Thyroid gland (tissue), 4 donors: ENCODE results near the gene TRIM24. TPM values are rescaled to one million over a fixed set of nuclear protein-coding genes. Genes with fewer than 3 reads are reported as not detected.
"Not testable (repeated sequence)": the region's sequence is repeated elsewhere in the genome, so short reads cannot be mapped to it uniquely, and the experiment has no call there.

Experiments used
- DNase-seq, 2 donors: peaks; one replicate each; pipeline ENCODE4 v3.0.0-alpha.2; 2019
- H3K27ac ChIP-seq, 3 donors: fragments of 200-600 bp; sonication (generic); 1 replicate in 2 of 3; 2 replicates in 1 of 3; pipeline ENCODE4 v1.5.1; 2016 to 2019; ENCODE audit warnings: mild to moderate bottlenecking in 1 of 3, moderate library complexity in 1 of 3
- H3K27me3 ChIP-seq: fragments of 200-600 bp; sonication (generic); one replicate; pipeline ENCODE4 v1.5.1; 2019
- H3K36me3 ChIP-seq, 2 donors: fragments of 200-600 bp; sonication (generic); one replicate each; pipeline ENCODE4 v1.5.1; 2016 to 2019
- H3K4me1 ChIP-seq, 2 donors: fragments of 200-600 bp; sonication (generic); one replicate each; pipeline ENCODE4 v1.5.1; 2017 to 2019
- H3K4me3 ChIP-seq, 3 donors: fragments of 200-600 bp; sonication (generic); replicated peaks in 1 of 3; 1 replicate in 2 of 3; 2 replicates in 1 of 3; pipeline ENCODE4 v1.5.1; 2016; ENCODE audit warnings: mild to moderate bottlenecking in 1 of 3
- H3K9me3 ChIP-seq: fragments of 200-600 bp; sonication (generic); one replicate; pipeline ENCODE4 v1.5.1; 2017
- CTCF ChIP-seq, 6 experiments: fragments of 200-600 bp in 3 of 6; fragments of 450-650 bp in 3 of 6; sonication (generic) in 3 of 6; IDR thresholded peaks; one replicate each; pipeline ENCODE4 v1.5.1; 2016 to 2019; ENCODE audit warnings: antibody characterized with exemption in 6 of 6, mild to moderate bottlenecking in 2 of 6, inconsistent platforms in 1 of 6, moderate library complexity in 1 of 6
- POLR2A ChIP-seq, 2 donors: fragments of 450-650 bp; IDR thresholded peaks; one replicate each; pipeline ENCODE4 v1.6.1; 2017; ENCODE audit warnings: antibody characterized with exemption in 2 of 2, mild to moderate bottlenecking in 2 of 2, moderate library complexity in 1 of 2
- WGBS, 2 donors: methylation state at CpG; one replicate each; pipeline ENCODE4 v1.1.5; 2017; 5-methylcytosine and 5-hydroxymethylcytosine counted together
- intact Hi-C: fragments of 100-400 bp; cut with DNase I; formaldehyde crosslinking; loops from one replicate; pipeline ENCODE4 v1.15.1; 2023
- total RNA-seq, 4 donors: library from RNA; depleted of rRNA; stranded (reverse); fragments of >200 nt; gene quantifications; one replicate each; pipeline ENCODE4 v1.2.3, GENCODE V29; 2016

The TRIM24 gene
- total RNA-seq, 4 donors from 2014 or later = 21.8 to 27.0 (median 24.7) TPM

GRCh38 chr7:138491612-138492386 is 31.7 kb downstream of the TRIM24 start:
- no peak for DNase-seq
- H3K36me3 ChIP-seq = no peaks in the 10 kb centered on the region
- H3K4me3 ChIP-seq = no peak overlapping the region
- H3K27me3 ChIP-seq = no peaks in the 10 kb centered on the region
- H3K27ac ChIP-seq = no peak overlapping the region
- TF ChIP-seq POLR2A (IDR thresholded peaks at IDR 0.05) (no peak), CTCF (IDR thresholded peaks at IDR 0.05) (no peak)
- H3K9me3 ChIP-seq = no peaks in the 10 kb centered on the region
- intact Hi-C loops = no loop called here
- H3K4me1 ChIP-seq = no peaks in the 10 kb centered on the region
- 88 to 93% methylated on average over 4 of the region's 4 CpGs for WGBS, 2 donors

- Histone ChIP-seq H3K27ac (no peak overlapping the region), H3K4me1 (no peaks in the 10 kb centered on the region), H3K36me3 (no peaks in the 10 kb centered on the region), H3K4me3 (no peak overlapping the region), H3K27me3 (no peaks in the 10 kb centered on the region), H3K9me3 (no peaks in the 10 kb centered on the region)
- DNase-seq = no peak
- TF ChIP-seq CTCF (IDR thresholded peaks at IDR 0.05) = no peak
- no peak for TF ChIP-seq POLR2A (IDR thresholded peaks at IDR 0.05)
- intact Hi-C loops = no loop called here
- 84 to 85% methylated on average over 4 of the region's 4 CpGs for WGBS, 2 donors
Measured at GRCh38 chr7:138492423-138492822, 32.4 kb downstream of the TRIM24 start.

- H3K4me1 ChIP-seq = no peaks in the 10 kb centered on the region
- no peak for TF ChIP-seq CTCF (IDR thresholded peaks at IDR 0.05)
- no peak for TF ChIP-seq POLR2A (IDR thresholded peaks at IDR 0.05)
- H3K9me3 ChIP-seq = no peaks in the 10 kb centered on the region
- WGBS, 2 donors = 95 to 96% methylated on average over 3 of the region's 3 CpGs
- no peak overlapping the region for H3K4me3 ChIP-seq
- no peaks in the 10 kb centered on the region for H3K36me3 ChIP-seq
- intact Hi-C loops = no loop called here
- no peak overlapping the region for H3K27ac ChIP-seq
- DNase-seq = no peak
- H3K27me3 ChIP-seq = no peaks in the 10 kb centered on the region
Measured at GRCh38 chr7:138493535-138493934, 33.5 kb downstream of the TRIM24 start.

GRCh38 chr7:138495485-138495884 is 35.4 kb downstream of the TRIM24 start:
- H3K4me1 ChIP-seq = no peaks in the 10 kb centered on the region
- intact Hi-C loops = no loop called here
- H3K36me3 ChIP-seq = no peaks in the 10 kb centered on the region
- no peak for DNase-seq
- no peak overlapping the region for H3K27ac ChIP-seq
- WGBS, 2 donors = 91 to 93% methylated on average over 1 of the region's 1 CpG
- no peak overlapping the region for H3K4me3 ChIP-seq
- TF ChIP-seq CTCF (IDR thresholded peaks at IDR 0.05) (no peak), POLR2A (IDR thresholded peaks at IDR 0.05) (no peak)
- H3K9me3 ChIP-seq = no peaks in the 10 kb centered on the region
- no peaks in the 10 kb centered on the region for H3K27me3 ChIP-seq

- Histone ChIP-seq H3K4me3 (no peak overlapping the region), H3K27ac (no peak overlapping the region), H3K36me3 (no peaks in the 10 kb centered on the region), H3K9me3 (no peaks in the 10 kb centered on the region), H3K4me1 (no peaks in the 10 kb centered on the region), H3K27me3 (no peaks in the 10 kb centered on the region)
- DNase-seq = no peak
- intact Hi-C loops = no loop called here
- 92 to 97% methylated on average over 3 of the region's 3 CpGs for WGBS, 2 donors
- no peak for TF ChIP-seq CTCF (IDR thresholded peaks at IDR 0.05)
- no peak for TF ChIP-seq POLR2A (IDR thresholded peaks at IDR 0.05)
Measured at GRCh38 chr7:138499340-138499739, 39.3 kb downstream of the TRIM24 start.

- H3K27me3 ChIP-seq, H3K27ac ChIP-seq, intact Hi-C loops, H3K4me3 ChIP-seq, H3K9me3 ChIP-seq, H3K36me3 ChIP-seq, DNase-seq, H3K4me1 ChIP-seq: not testable (repeated sequence)
- 94 to 100% methylated on average over 2 of the region's 2 CpGs for whole genome bisulfite sequencing, 2 donors
Measured at GRCh38 chr7:138500303-138500702, 40.2 kb downstream of the TRIM24 start.
